H1 (cell line): Measurements from ENCODE around the gene RIT2. TPM values are rescaled to one million over a fixed set of nuclear protein-coding genes. Genes with fewer than 3 reads are reported as not detected.

Experiments
- CTCF ChIA-PET: fragments of 300-600 bp; sonication (Branson Sonifier 250); formaldehyde crosslinking; loops from one replicate; lab custom pipeline; 2021; ENCODE audit not compliant: partially characterized antibody; lab: Charles Lee
- POLR2A ChIA-PET: fragments of 300-600 bp; sonication (Branson Sonifier 250); formaldehyde crosslinking; loops from one replicate; lab custom pipeline; 2021; ENCODE audit warnings: inconsistent platforms; ENCODE audit not compliant: partially characterized antibody; lab: Charles Lee
- DNase-seq, 2 experiments: peaks; one replicate each; pipeline versions ENCODE4 v3.0.0 to v3.0.0-alpha.2; 2010 to 2022; ENCODE audit warnings: low spot score in 2 of 2, low read depth in 1 of 2, mixed read lengths in 1 of 2
- FAIRE-seq: peaks from 2 replicates; lab custom pipeline; 2011; peaks lifted over from hg19 to GRCh38; lab: Jason Lieb, UNC
- H2AFZ ChIP-seq: 2 replicates; pipeline ENCODE4 v1.8.1; 2012; ENCODE audit warnings: low read length, inconsistent platforms
- H2AK5ac ChIP-seq: 2 replicates; pipeline ENCODE4 v1.6.1; 2013; ENCODE audit warnings: low read depth, low read length
- H2BK120ac ChIP-seq: replicated peaks from 2 replicates; pipeline ENCODE3; 2013; ENCODE audit warnings: low read depth, low read length, inconsistent platforms
- H2BK12ac ChIP-seq: 2 replicates; pipeline ENCODE4 v1.6.1; 2013; ENCODE audit warnings: low read depth, low read length
- H2BK15ac ChIP-seq: 2 replicates; pipeline ENCODE4 v1.6.1; 2013; ENCODE audit warnings: low read length
- H2BK20ac ChIP-seq: 2 replicates; pipeline ENCODE4 v1.6.1; 2013; ENCODE audit warnings: low read length
- H2BK5ac ChIP-seq: 2 replicates; pipeline ENCODE4 v1.6.1; 2013; ENCODE audit warnings: low read depth, low read length
- H3K14ac ChIP-seq: 2 replicates; pipeline ENCODE4 v1.6.1; 2013; ENCODE audit warnings: inconsistent platforms; ENCODE audit not compliant: insufficient read length
- H3K18ac ChIP-seq: 2 replicates; pipeline ENCODE4 v1.6.1; 2013; ENCODE audit warnings: low read length; ENCODE audit errors: extremely low read depth
- H3K23ac ChIP-seq: 2 replicates; pipeline ENCODE4 v1.6.1; 2013; ENCODE audit warnings: inconsistent platforms; ENCODE audit not compliant: insufficient read length
- H3K23me2 ChIP-seq: 2 replicates; pipeline ENCODE4 v1.6.1; 2013; ENCODE audit warnings: low read depth, low read length
- H3K27ac ChIP-seq: 2 replicates; pipeline ENCODE4 v1.6.1; 2011; ENCODE audit warnings: low read depth, low read length, inconsistent platforms
- H3K27me3 ChIP-seq, 4 experiments: replicated peaks in 1 of 4; 1 replicate in 1 of 4; 2 replicates in 3 of 4; pipeline versions ENCODE4 v1.6.1 to v1.8.1; 2011 to 2013; ENCODE audit warnings: low read length in 3 of 4, mild to moderate bottlenecking in 3 of 4, inconsistent platforms in 2 of 4, mixed read lengths in 2 of 4, moderate library complexity in 1 of 4; ENCODE audit not compliant: control insufficient read depth in 3 of 4, insufficient read depth in 3 of 4; ENCODE audit errors: extremely low read depth in 1 of 4
- H3K36me3 ChIP-seq, 4 experiments: 2 replicates each; pipeline versions ENCODE4 v1.6.1 to v1.8.1; 2011 to 2013; ENCODE audit warnings: mild to moderate bottlenecking in 4 of 4, low read length in 3 of 4, moderate library complexity in 2 of 4, control low read depth in 1 of 4, inconsistent platforms in 1 of 4; ENCODE audit not compliant: insufficient read depth in 4 of 4, control insufficient read depth in 2 of 4
- H3K4ac ChIP-seq: replicated peaks from 2 replicates; pipeline ENCODE3; 2013; ENCODE audit warnings: low read length, low read depth, mixed read lengths, inconsistent platforms; ENCODE audit not compliant: insufficient read length
- H3K4me1 ChIP-seq, 4 experiments: replicated peaks in 1 of 4; 1 replicate in 1 of 4; 2 replicates in 3 of 4; pipeline versions ENCODE4 v1.6.1 to v1.8.1; 2011 to 2013; ENCODE audit warnings: low read length in 3 of 4, inconsistent platforms in 2 of 4, mixed read lengths in 1 of 4; ENCODE audit not compliant: insufficient read depth in 4 of 4, control insufficient read depth in 3 of 4
- H3K4me2 ChIP-seq, 2 experiments: 2 replicates each; pipeline versions ENCODE4 v1.6.1 to v1.8.1; 2011 to 2013; ENCODE audit warnings: low read depth in 2 of 2, low read length in 2 of 2, control low read depth in 1 of 2, inconsistent platforms in 1 of 2, mild to moderate bottlenecking in 1 of 2; ENCODE audit not compliant: insufficient read depth in 1 of 2
- H3K4me3 ChIP-seq, 4 experiments: fragments of 200-600, 300-600 bp in 1 of 4; sonication (generic), shearing (Covaris generic), sonication (Bioruptor Twin) in 1 of 4; 2 replicates each; pipeline versions ENCODE4 v1.5.1 to v1.8.1; 2011 to 2016; ENCODE audit warnings: low read length in 4 of 4, low read depth in 3 of 4, control low read depth in 2 of 4, inconsistent platforms in 2 of 4, mild to moderate bottlenecking in 2 of 4, mixed read lengths in 1 of 4, moderate library complexity in 1 of 4; ENCODE audit not compliant: insufficient read depth in 2 of 4; ENCODE audit errors: extremely low read depth in 1 of 4
- H3K56ac ChIP-seq: replicated peaks from 2 replicates; pipeline ENCODE3; 2013; ENCODE audit warnings: low read depth, mild to moderate bottlenecking, mixed read lengths, low read length, inconsistent platforms; ENCODE audit not compliant: insufficient read length
- H3K79me1 ChIP-seq: 2 replicates; pipeline ENCODE4 v1.6.1; 2013; ENCODE audit warnings: low read depth, low read length, control low read depth
- H3K79me2 ChIP-seq, 2 experiments: 2 replicates each; pipeline versions ENCODE4 v1.6.1 to v1.8.1; 2012 to 2013; ENCODE audit warnings: low read length in 2 of 2, mild to moderate bottlenecking in 2 of 2, inconsistent platforms in 1 of 2; ENCODE audit not compliant: insufficient read depth in 2 of 2, control insufficient read depth in 1 of 2
- H3K9ac ChIP-seq, 4 experiments: replicated peaks in 1 of 4; 1 replicate in 1 of 4; 2 replicates in 3 of 4; pipeline versions ENCODE4 v1.6.1 to v1.8.1; 2011 to 2013; ENCODE audit warnings: low read depth in 3 of 4, low read length in 3 of 4, control low read depth in 2 of 4, mild to moderate bottlenecking in 2 of 4, moderate library complexity in 2 of 4, inconsistent platforms in 1 of 4; ENCODE audit errors: extremely low read depth in 1 of 4
- H3K9me3 ChIP-seq, 2 experiments: 2 replicates each; pipeline versions ENCODE4 v1.6.1 to v1.8.1; 2012 to 2013; ENCODE audit warnings: mild to moderate bottlenecking in 2 of 2, moderate library complexity in 2 of 2, control low read depth in 1 of 2, inconsistent platforms in 1 of 2, low read depth in 1 of 2, low read length in 1 of 2, mixed read lengths in 1 of 2; ENCODE audit not compliant: insufficient read depth in 2 of 2
- H4K20me1 ChIP-seq, 2 experiments: replicated peaks in 1 of 2; 2 replicates each; pipeline versions ENCODE3 to v1.8.1; 2011 to 2013; ENCODE audit warnings: inconsistent platforms in 2 of 2, low read length in 2 of 2, mild to moderate bottlenecking in 1 of 2; ENCODE audit not compliant: insufficient read depth in 2 of 2, control insufficient read depth in 1 of 2
- H4K5ac ChIP-seq: 2 replicates; pipeline ENCODE4 v1.6.1; 2013; ENCODE audit warnings: low read length, low read depth, mixed read lengths, inconsistent platforms; ENCODE audit not compliant: insufficient read length
- H4K8ac ChIP-seq: 2 replicates; pipeline ENCODE4 v1.8.0; 2013; ENCODE audit warnings: mild to moderate bottlenecking, moderate library complexity, low read length, inconsistent platforms; ENCODE audit not compliant: insufficient read depth; ENCODE audit errors: extremely low read depth
- H4K91ac ChIP-seq: replicated peaks from 2 replicates; pipeline ENCODE3; 2013; ENCODE audit warnings: low read length, mixed read lengths, inconsistent platforms; ENCODE audit not compliant: insufficient read length
- ASH2L ChIP-seq: fragments of 200-600, 300-600 bp; sonication (generic); IDR thresholded peaks from one replicate; pipeline ENCODE4 v1.7.1; 2017; ENCODE audit warnings: low read length
- BACH1 ChIP-seq: IDR thresholded peaks from 2 replicates; pipeline ENCODE4 v1.6.1; 2012; ENCODE audit warnings: low read length, improper control_type of control experiment
- CTBP2 ChIP-seq: IDR thresholded peaks from 2 replicates; pipeline ENCODE4 v1.7.0; 2011; ENCODE audit warnings: borderline replicate concordance, mild to moderate bottlenecking, moderate library complexity, mixed read lengths, low read length; ENCODE audit not compliant: insufficient read depth, insufficient read length
- MAFK ChIP-seq: IDR thresholded peaks from 2 replicates; pipeline ENCODE4 v1.6.1; 2012; ENCODE audit warnings: low read depth, mild to moderate bottlenecking, improper control_type of control experiment, low read length
- RBBP5 ChIP-seq: IDR thresholded peaks from 2 replicates; pipeline ENCODE4 v1.7.1; 2012; ENCODE audit warnings: low read depth, mild to moderate bottlenecking, inconsistent platforms, low read length, moderate library complexity, borderline replicate concordance
- SIN3A ChIP-seq, 2 experiments: IDR thresholded peaks in 1 of 2; conservative IDR thresholded peaks in 1 of 2; 2 replicates each; pipeline ENCODE4 v1.6.1; 2011 to 2012; ENCODE audit warnings: low read length in 2 of 2, improper control_type of control experiment in 1 of 2, low read depth in 1 of 2, mild to moderate bottlenecking in 1 of 2
- TCF12 ChIP-seq: IDR thresholded peaks from 2 replicates; pipeline ENCODE4 v1.6.1; 2011; ENCODE audit warnings: low read depth, mild to moderate bottlenecking, low read length
- TEAD4 ChIP-seq: IDR thresholded peaks from 2 replicates; pipeline ENCODE4 v1.6.1; 2012; ENCODE audit warnings: low read depth, low read length, inconsistent platforms, mixed read lengths
- WGBS, 2 experiments: shearing (Covaris generic) in 1 of 2; methylation state at CpG; one replicate each; pipeline versions ENCODE4 v1.1.6 to v1.1.7; 2013 to 2015; ENCODE audit warnings: low lambda C conversion rate in 2 of 2, mixed read lengths in 2 of 2, inconsistent platforms in 1 of 2, low coverage in 1 of 2, missing lambda C conversion rate in 1 of 2; ENCODE audit not compliant: insufficient replicate concordance in 2 of 2, insufficient coverage in 1 of 2, insufficient read length in 1 of 2; ENCODE audit errors: extremely low coverage in 1 of 2, missing lambda C conversion rate in 1 of 2; 5-methylcytosine and 5-hydroxymethylcytosine counted together
- polyA plus RNA-seq, 7 experiments: library from polyadenylated mRNA; depleted of rRNA in 3 of 7; stranded (reverse) in 5 of 7; unstranded in 2 of 7; fragments of >200 nt in 5 of 7; fragments of 200-250 nt in 2 of 7; gene quantifications; 1 replicate in 5 of 7; 2 replicates in 1 of 7; 4 replicates in 1 of 7; pipeline versions ENCODE4 v1.2.1 to v1.2.3, GENCODE V29; 2011 to 2013; ENCODE audit warnings: missing spikeins in 2 of 7, mixed read lengths in 2 of 7
- total RNA-seq: library from RNA; stranded (reverse); fragmentation: NEBNext Ultra II Directional; extraction: Animal tissue kit (Norgen Biotek cat#: 25700); gene quantifications from 2 replicates; pipeline ENCODE4 v1.2.1, GENCODE V29; 2021
- TF ChIP-seq, protein P1 (sequence below): IDR thresholded peaks from 2 replicates; pipeline ENCODE4 v1.6.1; 2012; ENCODE audit warnings: low read length, inconsistent platforms

The RIT2 gene
- total and polyA plus RNA-seq, 2 of the 8 experiments (the other 6 are each of a cell fraction or from before 2014, with no cell fraction given): 0.67 to 3.2 TPM

GRCh38 chr18:43034683-43035500, 80.6 kb downstream of the RIT2 start:
- peak overlapping the region; percentile 51 to 79 for H3K4me2 ChIP-seq
- TF ChIP-seq SIN3A (conservative IDR thresholded peaks at IDR 0.05 in 1 of 2, IDR thresholded peaks at IDR 0.05 in 1 of 2; ENCODE audit: low read depth in 1 of 2, low read length in 2 of 2) (no peak), MAFK (peak; percentile 88), TEAD4 (peak; percentile 77; the same call in 1 of the 2 replicates), TCF12 (0 out of 2 replicates have a peak, but pooled peaks have one; percentile 51), BACH1 (peak; percentile 98), RBBP5 (peak; percentile 69; the same call in 1 of the 2 replicates), CTBP2 (no peak), ASH2L (peak; percentile 60)
- TF ChIP-seq, protein P1, sequence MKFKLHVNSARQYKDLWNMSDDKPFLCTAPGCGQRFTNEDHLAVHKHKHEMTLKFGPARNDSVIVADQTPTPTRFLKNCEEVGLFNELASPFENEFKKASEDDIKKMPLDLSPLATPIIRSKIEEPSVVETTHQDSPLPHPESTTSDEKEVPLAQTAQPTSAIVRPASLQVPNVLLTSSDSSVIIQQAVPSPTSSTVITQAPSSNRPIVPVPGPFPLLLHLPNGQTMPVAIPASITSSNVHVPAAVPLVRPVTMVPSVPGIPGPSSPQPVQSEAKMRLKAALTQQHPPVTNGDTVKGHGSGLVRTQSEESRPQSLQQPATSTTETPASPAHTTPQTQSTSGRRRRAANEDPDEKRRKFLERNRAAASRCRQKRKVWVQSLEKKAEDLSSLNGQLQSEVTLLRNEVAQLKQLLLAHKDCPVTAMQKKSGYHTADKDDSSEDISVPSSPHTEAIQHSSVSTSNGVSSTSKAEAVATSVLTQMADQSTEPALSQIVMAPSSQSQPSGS: 0 out of 2 replicates have a peak, but pooled peaks have one; percentile 18

More at GRCh38 chr18:43034683-43035500, 80.6 kb downstream of the RIT2 start:
- peak overlapping the region; percentile 66; the same call in 1 of the 2 replicates for H3K27ac ChIP-seq
- H2BK120ac ChIP-seq: no peak overlapping the region
- H3K9me3 ChIP-seq: no peaks in the 10 kb centered on the region
- ChIA-PET POLR2A (no interaction called here), CTCF (interaction anchor here (0.7 kb wide), 1 partner anchor 734 kb away, joined by 4 read pairs; no protein-coding TSS in a partner anchor)
- no peak overlapping the region for H3K56ac ChIP-seq
- H3K4ac ChIP-seq: no peak overlapping the region
- H3K79me2 ChIP-seq: no peaks in the 10 kb centered on the region
- FAIRE-seq: peak; percentile 99
- peaks cover 0 to 14% (median 2%) of the 10 kb centered on the region in 4 experiments; a peak in 1 of 7 replicates for H3K4me1 ChIP-seq
- H4K91ac ChIP-seq: peak overlapping the region; percentile 25
- 10% methylated on average over 2 of the region's 2 CpGs; no CpG with 5 or more reads in 1 of the 2 experiments for WGBS, 2 experiments
- no peaks in the 10 kb centered on the region for H4K20me1 ChIP-seq
- no peak overlapping the region for H4K8ac ChIP-seq
- no peaks in the 10 kb centered on the region for H3K79me1 ChIP-seq
- H2AFZ ChIP-seq: no peak overlapping the region
- H3K14ac ChIP-seq: no peak overlapping the region
- no peaks in the 10 kb centered on the region for H3K27me3 ChIP-seq
- H2BK15ac ChIP-seq: no peak overlapping the region
- peak overlapping the region in 1 of 4 experiments; percentile 40; a peak in 1 of 8 replicates for H3K4me3 ChIP-seq
- H2BK20ac ChIP-seq: no peak overlapping the region
- H3K23me2 ChIP-seq: no peaks in the 10 kb centered on the region
- no peak overlapping the region for H3K9ac ChIP-seq
- H4K5ac ChIP-seq: no peak overlapping the region
- no peak overlapping the region for H3K23ac ChIP-seq
- H2AK5ac ChIP-seq: no peak overlapping the region
- peak overlapping the region; percentile 35; the same call in 1 of the 2 replicates for H2BK12ac ChIP-seq
- no peak overlapping the region for H3K18ac ChIP-seq
- DNase-seq: peak in 1 of 2 experiments; percentile 63
- no peaks in the 10 kb centered on the region for H3K36me3 ChIP-seq
- peak overlapping the region; percentile 8; the same call in 1 of the 2 replicates for H2BK5ac ChIP-seq
